GM18861 (cell line): Measurements from ENCODE around the gene ARHGEF3.

Experiments
- ATAC-seq: cut with Tn5 transposase; IDR thresholded peaks from one replicate; pipeline ENCODE4 v1.9.1; 2021; ENCODE audit not compliant: unreplicated experiment

ARHGEF3 gene

DNA sequence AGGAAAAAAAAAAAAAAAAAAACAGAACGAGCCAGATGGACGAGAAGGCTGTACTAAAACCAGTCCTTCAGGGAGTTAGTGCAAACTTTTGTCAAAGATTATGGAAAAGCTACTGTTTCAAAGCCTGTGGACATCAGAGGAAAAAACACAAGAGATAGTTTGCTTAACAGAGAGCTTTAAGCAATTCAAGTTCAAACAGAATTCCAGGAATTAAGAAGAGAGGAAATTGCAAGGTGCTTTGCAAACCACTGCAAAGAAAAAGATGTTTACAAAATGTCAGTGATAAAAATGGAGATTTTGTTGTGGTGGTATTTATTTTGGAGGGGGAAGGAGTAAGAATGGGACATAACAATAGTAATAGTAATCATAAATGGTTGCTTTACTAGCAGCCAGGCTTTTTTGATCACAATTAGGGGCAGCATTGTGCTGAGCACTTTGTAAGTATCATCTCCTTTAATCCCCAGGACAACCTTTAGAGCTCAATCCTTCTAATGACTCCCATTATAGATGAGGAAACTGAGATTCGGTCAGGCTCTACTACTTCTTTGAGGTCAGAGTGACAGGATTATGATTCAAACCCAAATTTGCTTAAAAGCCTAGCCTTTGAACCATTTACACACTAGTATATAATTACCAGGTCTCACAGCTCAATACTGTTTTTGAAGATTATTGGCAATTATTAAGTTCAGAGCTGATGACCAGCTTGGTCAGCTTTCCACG lies 22.4 kb upstream of the ARHGEF3 start:
- no peak for ATAC-seq

GRCh38 chr3:56823421-56823926 lies 21.7 kb upstream of the ARHGEF3 start:
- no peak for ATAC-seq

GRCh38 chr3:56822501-56822900 lies 20.8 kb upstream of the ARHGEF3 start:
- no peak for ATAC-seq

DNA sequence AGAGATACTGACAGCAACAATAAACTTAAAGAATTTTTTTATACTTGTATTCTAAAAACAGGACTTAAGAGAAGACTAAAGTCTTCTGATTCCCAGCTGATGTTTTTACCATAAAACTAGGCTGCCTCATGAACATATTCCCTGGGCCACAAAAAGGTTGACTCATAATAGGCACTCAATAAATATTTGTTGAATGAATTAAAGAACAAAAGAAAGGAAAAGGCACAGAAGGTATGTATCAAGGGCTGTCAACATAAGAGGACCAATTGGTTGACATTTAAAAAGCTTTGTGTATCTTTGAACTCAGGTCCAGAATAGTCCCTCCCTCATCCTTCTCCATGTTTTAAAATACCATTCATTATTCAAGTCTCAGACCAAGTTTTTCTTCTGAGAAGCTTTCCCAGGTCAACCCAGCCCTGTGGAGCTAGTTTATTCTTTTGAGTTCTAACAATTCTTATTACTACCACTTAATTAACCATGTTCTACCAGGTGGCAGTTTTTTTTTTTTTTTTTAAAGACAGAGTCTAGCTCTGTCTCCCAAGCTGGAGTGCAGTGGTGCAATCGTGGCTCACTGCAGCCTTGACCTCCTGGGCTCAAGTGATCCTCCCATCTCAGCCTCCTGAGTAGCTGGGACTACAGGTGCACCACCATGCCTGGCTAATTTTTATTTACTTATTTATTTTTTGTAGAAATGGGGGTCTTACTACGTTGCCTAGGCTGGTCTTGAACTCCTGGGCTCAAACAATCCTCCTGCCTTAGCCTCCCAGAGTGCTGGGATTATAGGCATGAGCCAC lies 17.5 kb upstream of the ARHGEF3 start:
- ATAC-seq = no peak

DNA sequence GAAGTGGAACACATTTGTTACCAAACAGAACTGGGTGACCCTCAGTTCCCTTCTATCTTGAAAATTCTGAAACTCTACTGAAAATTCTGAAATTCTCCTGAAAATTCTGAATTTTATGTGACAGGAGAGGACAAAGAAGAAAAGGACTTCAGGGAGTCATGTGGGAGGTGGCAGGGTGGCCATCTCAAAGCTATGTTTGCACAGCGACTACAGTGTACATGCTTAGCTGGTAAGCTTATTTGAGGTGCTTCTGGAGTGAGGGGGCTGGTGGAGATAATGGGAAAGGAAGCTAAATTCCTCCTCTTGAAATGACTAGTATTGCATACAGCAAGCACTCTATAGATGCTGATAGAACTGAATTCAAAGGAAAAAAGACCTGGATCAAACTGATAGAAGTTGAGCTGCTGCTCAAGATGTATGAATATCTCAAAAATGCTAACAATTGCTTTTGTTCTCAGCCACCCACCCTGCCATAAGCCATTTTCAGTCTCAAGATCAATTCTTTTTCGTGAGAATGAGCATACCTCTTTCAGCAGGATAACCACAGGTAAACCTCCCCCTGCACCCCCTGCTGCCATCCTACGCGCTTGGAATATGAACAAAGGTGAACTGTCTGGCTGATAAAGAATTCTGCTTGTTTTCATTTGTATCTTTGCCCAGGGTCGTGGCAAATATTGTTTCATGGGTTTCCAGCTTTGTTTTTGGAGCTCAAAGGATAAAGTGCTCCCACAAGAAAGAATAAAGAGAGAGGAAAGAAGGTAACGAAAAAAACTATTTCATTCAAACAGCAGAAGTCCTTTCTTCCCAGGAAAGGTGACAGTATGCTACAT lies 16.6 kb upstream of the ARHGEF3 start:
- no peak for ATAC-seq

GRCh38 chr3:56817646-56818045 lies 15.9 kb upstream of the ARHGEF3 start:
- ATAC-seq = no peak

GRCh38 chr3:56816061-56816460 lies 14.3 kb upstream of the ARHGEF3 start:
- ATAC-seq = no peak

GRCh38 chr3:56815589-56815988 lies 13.8 kb upstream of the ARHGEF3 start:
- ATAC-seq = no peak

- no peak for ATAC-seq
Observed at GRCh38 chr3:56813653-56813960, 11.9 kb upstream of the ARHGEF3 start.

- ATAC-seq = no peak
Observed at GRCh38 chr3:56812754-56813652, 11.3 kb upstream of the ARHGEF3 start.

GRCh38 chr3:56811546-56812202 lies 9.9 kb upstream of the ARHGEF3 start:
- ATAC-seq = no peak

DNA sequence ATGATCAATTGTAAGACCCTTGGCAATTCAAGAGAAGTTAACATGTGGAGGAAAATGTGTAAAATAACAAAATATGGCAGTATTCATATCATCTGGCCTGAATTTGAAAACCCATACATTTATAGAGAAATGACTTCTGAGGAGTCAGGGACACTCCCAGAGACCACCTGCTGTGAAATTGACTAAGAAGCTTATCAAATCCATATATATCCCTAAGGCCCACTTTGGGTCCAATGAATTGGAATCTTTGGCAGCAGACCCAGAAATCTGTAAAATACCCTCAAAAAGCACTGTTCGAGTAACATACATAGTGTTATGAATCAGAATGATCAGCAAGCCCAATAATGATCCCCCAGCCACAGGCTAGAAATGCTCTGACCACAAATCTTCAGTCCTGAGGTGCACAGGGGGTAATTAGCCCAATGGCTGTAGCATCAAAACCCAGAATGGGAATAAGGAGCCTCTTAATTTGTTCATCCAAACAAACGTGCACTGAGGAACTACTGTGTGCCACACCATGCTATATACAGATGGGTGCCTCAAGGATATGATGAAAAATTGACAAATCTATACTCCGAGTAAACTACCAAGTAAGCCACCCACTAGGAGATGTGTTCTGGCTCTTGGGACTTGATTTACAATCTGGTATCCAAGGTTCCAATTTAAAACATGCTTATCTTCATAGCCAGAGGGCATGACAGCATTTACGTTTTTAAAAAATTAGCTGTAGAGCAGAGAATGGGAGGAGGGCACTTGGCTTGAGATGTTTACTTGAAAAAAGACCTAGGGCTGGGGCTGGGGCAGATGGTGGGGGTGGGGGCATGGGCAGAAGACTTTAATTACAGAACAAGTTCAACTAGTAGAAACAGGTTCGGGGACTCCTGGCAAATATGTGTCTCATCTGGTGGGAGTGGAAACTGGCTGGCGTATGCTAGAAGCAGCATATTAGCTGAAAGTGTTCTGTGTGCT lies 9.1 kb upstream of the ARHGEF3 start:
- no peak for ATAC-seq

- no peak for ATAC-seq
Observed at GRCh38 chr3:56806407-56806806, 4.7 kb upstream of the ARHGEF3 start.

GRCh38 chr3:56802790-56803189 lies 1.0 kb upstream of the ARHGEF3 start:
- ATAC-seq = no peak

- ATAC-seq = no peak
Observed at GRCh38 chr3:56802378-56802745, 613 bp upstream of the ARHGEF3 start.

- ATAC-seq = no peak
Observed at GRCh38 chr3:56800832-56801661, 702 bp downstream of the ARHGEF3 start.

DNA sequence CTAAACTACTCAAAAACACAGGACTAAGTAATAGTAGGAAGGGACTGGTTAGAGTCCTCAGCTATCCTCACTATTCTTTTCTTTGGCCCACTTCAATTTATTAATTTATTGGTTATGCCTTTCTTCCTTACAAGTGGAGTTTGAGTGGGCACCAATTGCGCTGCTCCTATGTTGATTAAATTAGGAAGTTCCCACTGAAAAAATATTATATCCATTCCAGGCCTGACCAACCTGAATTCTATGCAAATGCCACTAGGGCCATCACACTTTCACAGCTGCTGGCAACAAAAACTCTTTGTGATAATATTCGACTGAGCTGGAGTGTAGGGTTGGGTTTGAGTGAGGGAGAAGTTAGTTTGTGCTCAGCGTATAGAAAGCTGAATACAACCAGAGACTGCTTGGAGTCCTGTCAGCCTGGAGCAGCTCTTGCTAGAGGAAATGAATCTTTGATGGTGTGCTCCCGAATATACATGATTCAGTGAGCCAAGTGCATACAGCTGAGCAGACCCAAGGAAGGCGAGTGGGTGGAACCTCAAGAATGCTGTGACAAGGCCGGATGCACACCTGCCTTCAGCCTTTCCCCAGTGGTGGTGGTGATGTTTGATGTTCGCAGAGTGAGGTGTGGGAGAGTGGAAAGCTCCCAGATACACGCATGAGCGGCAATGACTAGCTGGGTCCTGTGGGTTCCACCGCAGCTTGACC lies 1.5 kb downstream of the ARHGEF3 start:
- no peak for ATAC-seq
